BLaER1 treated with 17β-estradiol and CSF1 and Interleukin-3, amounts not matched to agents 10 nM and 100 nM (cell line): ENCODE results near the gene REG1A.

Experiments
- H3K27ac ChIP-seq, 11 experiments: shearing (Covaris generic); formaldehyde crosslinking; 2 replicates each; pipeline ENCODE4 v1.8.1; 2022
- H3K27me3 ChIP-seq, 11 experiments: shearing (Covaris generic); formaldehyde crosslinking; 2 replicates each; pipeline ENCODE4 v1.8.1; 2022
- H3K36me3 ChIP-seq, 11 experiments: shearing (Covaris generic); formaldehyde crosslinking; 2 replicates each; pipeline ENCODE4 v1.8.1; 2022
- H3K4me1 ChIP-seq, 10 experiments: shearing (Covaris generic); formaldehyde crosslinking; 2 replicates each; pipeline ENCODE4 v1.8.1; 2022
- H3K4me2 ChIP-seq, 11 experiments: shearing (Covaris generic); formaldehyde crosslinking; 2 replicates each; pipeline ENCODE4 v1.8.1; 2022
- H3K4me3 ChIP-seq, 10 experiments: shearing (Covaris generic); formaldehyde crosslinking; 2 replicates each; pipeline ENCODE4 v1.8.1; 2022
- H3K9ac ChIP-seq, 11 experiments: shearing (Covaris generic); formaldehyde crosslinking; 2 replicates each; pipeline ENCODE4 v1.8.1; 2022
- H3K9me3 ChIP-seq, 11 experiments: shearing (Covaris generic); formaldehyde crosslinking; replicated peaks in 1 of 11; 2 replicates each; pipeline ENCODE4 v1.8.1; 2022
- H4K20me1 ChIP-seq, 11 experiments: shearing (Covaris generic); formaldehyde crosslinking; 2 replicates each; pipeline ENCODE4 v1.8.1; 2022
- Cebpa-rat ChIP-seq, 11 experiments: shearing (Covaris generic); IDR thresholded peaks; 2 replicates each; pipeline ENCODE4 v1.8.1; 2022

Gene REG1A

DNA sequence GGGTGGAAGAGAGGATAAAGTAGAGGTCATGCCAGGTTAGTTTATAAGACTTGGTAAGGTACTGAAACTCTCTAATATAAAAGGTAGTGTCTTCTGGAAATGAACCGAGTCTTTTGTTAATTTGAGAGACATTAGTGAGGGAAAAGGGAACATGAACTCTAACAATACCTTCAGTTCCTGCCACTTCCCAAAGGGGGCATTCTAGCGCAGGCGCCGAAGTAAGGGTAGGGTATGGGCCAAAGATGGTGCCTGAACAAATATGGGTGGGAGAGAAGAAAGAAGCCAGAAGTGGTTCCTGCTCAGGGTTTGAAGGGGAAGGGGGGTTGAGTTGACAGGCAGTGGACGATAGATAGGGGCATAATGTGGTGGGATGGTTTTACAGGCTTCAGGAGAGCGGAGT, 22.4 kb upstream of the REG1A start:
- Histone ChIP-seq H3K27ac (no peak overlapping the region), H3K4me3 (no peak overlapping the region), H3K27me3 (no peaks in the 10 kb centered on the region), H3K4me1 (peaks cover 15 to 30% (median 22%) of the 10 kb centered on the region in 10 experiments), H4K20me1 (no peaks in the 10 kb centered on the region), H3K36me3 (no peaks in the 10 kb centered on the region), H3K9me3 (peaks cover 14 to 33% (median 16%) of the 10 kb centered on the region in 11 experiments; a peak in 21 of 22 replicates), H3K4me2 (no peak overlapping the region), H3K9ac (no peak overlapping the region)
- no peak for TF ChIP-seq Cebpa-rat (IDR thresholded peaks at IDR 0.05)

DNA sequence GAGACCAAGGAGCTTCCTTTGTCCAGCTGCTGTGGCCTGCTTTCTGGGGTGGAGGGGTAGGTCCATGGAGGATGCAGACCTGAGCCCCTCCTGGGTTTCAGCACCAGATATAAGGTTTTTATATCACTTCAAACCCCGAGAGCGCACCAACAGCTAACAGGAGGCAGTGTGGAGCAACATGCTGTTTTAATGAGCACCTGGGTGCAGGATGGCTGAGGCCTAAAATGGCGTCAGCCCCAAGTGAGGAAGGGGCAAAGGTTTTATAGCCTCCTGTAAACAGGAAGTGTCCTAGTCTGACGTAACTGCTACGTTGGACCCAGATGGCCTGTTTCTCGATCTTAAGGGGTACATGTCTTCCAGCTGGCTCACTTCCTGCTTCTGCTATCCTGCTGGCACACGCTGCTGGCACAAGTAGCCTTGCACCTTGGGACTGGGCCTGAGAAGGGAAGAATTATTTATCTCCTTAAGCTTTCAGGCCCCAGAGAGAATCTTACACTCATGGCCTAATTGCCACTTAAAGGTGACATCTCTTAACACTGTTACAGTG, 21.1 kb upstream of the REG1A start:
- H3K4me2 ChIP-seq, result peak overlapping the region; percentile 13 to 83 (median 58); a peak in 20 of 22 replicates
- H3K9ac ChIP-seq, result no peak overlapping the region
- no peak overlapping the region for H3K4me3 ChIP-seq
- peaks cover 15 to 30% (median 22%) of the 10 kb centered on the region in 10 experiments for H3K4me1 ChIP-seq
- peaks cover 14 to 32% (median 16%) of the 10 kb centered on the region in 11 experiments; a peak in 21 of 22 replicates for H3K9me3 ChIP-seq
- no peaks in the 10 kb centered on the region for H3K27me3 ChIP-seq
- peak overlapping the region in 5 of 11 experiments; percentile 26 to 51 (median 35); a peak in 9 of 22 replicates for H3K27ac ChIP-seq
- H3K36me3 ChIP-seq, result no peaks in the 10 kb centered on the region
- TF ChIP-seq Cebpa-rat (IDR thresholded peaks at IDR 0.05), result no peak
- no peaks in the 10 kb centered on the region for H4K20me1 ChIP-seq

DNA sequence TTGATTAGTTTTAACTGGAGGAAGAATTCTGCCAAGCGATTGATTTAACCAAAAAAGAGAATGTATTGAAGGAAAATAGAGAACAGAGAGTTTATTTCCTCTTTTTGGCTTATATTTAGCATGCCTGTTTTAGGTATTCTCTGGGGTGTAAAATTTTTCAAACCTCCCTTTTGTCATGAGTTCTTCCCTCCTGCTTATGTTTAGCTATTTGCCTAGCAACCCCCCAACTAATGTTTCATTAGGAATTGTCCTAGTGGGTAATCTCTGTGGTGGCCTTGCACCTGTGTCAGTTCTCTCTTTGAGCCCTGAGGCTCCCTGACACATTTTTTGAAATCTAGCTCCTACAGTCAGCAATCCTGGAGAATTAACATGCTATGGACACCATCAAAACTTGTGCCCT, 20.0 kb upstream of the REG1A start:
- TF ChIP-seq Cebpa-rat (IDR thresholded peaks at IDR 0.05), result no peak
- Histone ChIP-seq H3K27me3 (no peaks in the 10 kb centered on the region), H3K27ac (peak overlapping the region in 5 of 11 experiments; percentile 11 to 46 (median 35); a peak in 4 of 22 replicates), H3K4me3 (peak overlapping the region in 1 of 10 experiments; percentile 1; a peak in 1 of 20 replicates), H3K9me3 (peaks cover 14 to 32% (median 16%) of the 10 kb centered on the region in 11 experiments; a peak in 21 of 22 replicates), H3K4me2 (peak overlapping the region; percentile 11 to 83 (median 65); a peak in 21 of 22 replicates), H3K9ac (no peak overlapping the region), H4K20me1 (no peaks in the 10 kb centered on the region), H3K4me1 (peaks cover 15 to 30% (median 22%) of the 10 kb centered on the region in 10 experiments), H3K36me3 (no peaks in the 10 kb centered on the region)

DNA sequence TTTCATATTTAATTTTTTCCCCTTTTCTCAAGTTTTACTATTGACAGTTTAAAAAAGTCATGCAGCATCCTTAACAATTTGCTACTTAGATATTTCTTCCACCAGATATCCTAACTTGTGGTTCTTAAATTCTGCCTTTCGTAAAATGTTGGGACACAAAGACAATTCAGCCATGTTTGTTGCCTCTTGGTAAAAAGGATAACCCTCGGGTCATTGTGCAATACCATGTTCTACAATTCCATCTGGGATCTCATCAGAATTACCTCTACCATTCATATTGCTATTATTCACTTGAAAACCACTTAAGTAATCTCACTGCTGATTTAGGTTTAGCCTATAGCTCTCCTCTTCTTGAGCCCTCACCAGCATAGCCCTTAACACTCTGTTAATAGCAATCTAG, 19.3 kb upstream of the REG1A start:
- Histone ChIP-seq H3K27me3 (no peaks in the 10 kb centered on the region), H3K4me2 (peak overlapping the region in 6 of 11 experiments; percentile 58 to 83 (median 73); a peak in 9 of 22 replicates), H3K27ac (no peak overlapping the region), H3K9ac (no peak overlapping the region), H3K9me3 (peaks cover 14 to 32% (median 16%) of the 10 kb centered on the region in 11 experiments; a peak in 21 of 22 replicates), H3K36me3 (no peaks in the 10 kb centered on the region), H3K4me1 (peaks cover 15 to 30% (median 22%) of the 10 kb centered on the region in 10 experiments), H3K4me3 (peak overlapping the region in 1 of 10 experiments; percentile 1; a peak in 1 of 20 replicates), H4K20me1 (no peaks in the 10 kb centered on the region)
- no peak for TF ChIP-seq Cebpa-rat (IDR thresholded peaks at IDR 0.05)

DNA sequence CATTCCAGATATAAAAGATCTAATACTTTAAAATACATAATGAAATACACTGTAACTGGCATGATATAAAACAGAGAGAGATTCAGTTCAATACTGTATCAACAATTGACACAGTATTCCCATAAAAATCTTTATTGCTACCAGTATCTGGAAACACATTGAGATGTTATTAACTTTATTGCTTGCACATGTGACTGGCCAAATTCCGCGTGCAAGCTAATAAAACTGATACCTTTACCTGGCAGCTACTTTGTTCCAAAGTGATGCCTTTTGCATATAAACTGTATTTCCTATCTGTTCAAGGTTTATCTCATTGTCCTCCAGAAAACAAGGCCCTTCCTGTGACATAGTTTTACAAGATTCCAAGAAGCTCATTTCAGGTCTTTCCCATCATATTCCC, 17.1 kb upstream of the REG1A start:
- H4K20me1 ChIP-seq, result no peaks in the 10 kb centered on the region
- TF ChIP-seq Cebpa-rat (IDR thresholded peaks at IDR 0.05), result no peak
- no peak overlapping the region for H3K4me3 ChIP-seq
- H3K4me1 ChIP-seq, result peaks cover 15 to 30% (median 22%) of the 10 kb centered on the region in 10 experiments
- H3K36me3 ChIP-seq, result no peaks in the 10 kb centered on the region
- no peaks in the 10 kb centered on the region for H3K27me3 ChIP-seq
- H3K27ac ChIP-seq, result no peak overlapping the region
- H3K9me3 ChIP-seq, result peaks cover 12 to 24% (median 16%) of the 10 kb centered on the region in 11 experiments; a peak in 21 of 22 replicates
- no peak overlapping the region for H3K9ac ChIP-seq
- no peak overlapping the region for H3K4me2 ChIP-seq

DNA sequence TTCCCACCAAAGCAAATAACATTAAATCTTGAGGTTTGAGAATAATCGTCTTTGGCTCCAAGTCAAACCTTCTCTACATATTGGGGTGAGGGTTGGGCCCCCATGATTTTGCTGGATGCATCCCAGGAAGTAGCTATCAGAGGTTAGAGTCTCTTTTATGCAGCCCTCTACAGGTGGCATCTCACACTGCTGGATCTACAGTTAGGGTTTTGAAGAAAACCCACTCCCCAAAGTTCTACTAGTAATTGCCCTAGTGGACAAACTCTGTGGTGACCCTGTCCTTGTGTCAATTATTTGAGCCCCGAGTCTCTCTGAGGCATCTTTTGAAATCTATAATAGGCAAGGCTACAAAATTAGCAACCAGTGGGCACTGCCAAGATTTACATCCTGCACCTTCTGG, 15.0 kb upstream of the REG1A start:
- Histone ChIP-seq H3K4me2 (no peak overlapping the region), H3K36me3 (no peaks in the 10 kb centered on the region), H3K4me3 (no peak overlapping the region), H3K9me3 (peaks cover 7 to 16% (median 14%) of the 10 kb centered on the region in 11 experiments; a peak in 21 of 22 replicates), H3K27me3 (no peaks in the 10 kb centered on the region), H3K27ac (no peak overlapping the region), H3K9ac (no peak overlapping the region), H4K20me1 (no peaks in the 10 kb centered on the region), H3K4me1 (peaks cover 3 to 10% (median 7%) of the 10 kb centered on the region in 10 experiments; a peak in 19 of 20 replicates)
- TF ChIP-seq Cebpa-rat (IDR thresholded peaks at IDR 0.05), result no peak

DNA sequence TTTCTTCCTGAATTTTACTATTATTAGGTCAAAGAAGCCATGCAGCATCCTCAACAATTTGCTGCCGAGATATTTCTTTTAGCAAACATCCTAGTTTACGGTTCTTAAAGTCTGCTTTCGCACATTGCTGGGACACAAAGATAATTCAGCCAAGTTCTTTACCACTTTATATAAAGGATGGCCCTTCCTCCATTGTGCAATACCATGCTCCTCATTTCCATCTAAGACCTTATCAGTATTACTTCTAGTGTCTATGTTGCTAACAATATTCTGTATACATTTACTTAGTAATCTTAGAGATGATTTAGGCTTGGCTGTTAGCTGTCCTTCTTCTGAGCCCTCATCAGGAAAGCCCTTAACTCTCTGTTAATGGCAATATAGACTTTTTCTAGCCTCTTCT, 8.0 kb upstream of the REG1A start:
- H3K4me1 ChIP-seq, result no peaks in the 10 kb centered on the region
- no peak overlapping the region for H3K9ac ChIP-seq
- H4K20me1 ChIP-seq, result no peaks in the 10 kb centered on the region
- no peaks in the 10 kb centered on the region for H3K27me3 ChIP-seq
- TF ChIP-seq Cebpa-rat (IDR thresholded peaks at IDR 0.05), result no peak
- H3K4me2 ChIP-seq, result no peak overlapping the region
- no peak overlapping the region for H3K4me3 ChIP-seq
- no peaks in the 10 kb centered on the region for H3K36me3 ChIP-seq
- H3K27ac ChIP-seq, result no peak overlapping the region
- H3K9me3 ChIP-seq, result no peaks in the 10 kb centered on the region

DNA sequence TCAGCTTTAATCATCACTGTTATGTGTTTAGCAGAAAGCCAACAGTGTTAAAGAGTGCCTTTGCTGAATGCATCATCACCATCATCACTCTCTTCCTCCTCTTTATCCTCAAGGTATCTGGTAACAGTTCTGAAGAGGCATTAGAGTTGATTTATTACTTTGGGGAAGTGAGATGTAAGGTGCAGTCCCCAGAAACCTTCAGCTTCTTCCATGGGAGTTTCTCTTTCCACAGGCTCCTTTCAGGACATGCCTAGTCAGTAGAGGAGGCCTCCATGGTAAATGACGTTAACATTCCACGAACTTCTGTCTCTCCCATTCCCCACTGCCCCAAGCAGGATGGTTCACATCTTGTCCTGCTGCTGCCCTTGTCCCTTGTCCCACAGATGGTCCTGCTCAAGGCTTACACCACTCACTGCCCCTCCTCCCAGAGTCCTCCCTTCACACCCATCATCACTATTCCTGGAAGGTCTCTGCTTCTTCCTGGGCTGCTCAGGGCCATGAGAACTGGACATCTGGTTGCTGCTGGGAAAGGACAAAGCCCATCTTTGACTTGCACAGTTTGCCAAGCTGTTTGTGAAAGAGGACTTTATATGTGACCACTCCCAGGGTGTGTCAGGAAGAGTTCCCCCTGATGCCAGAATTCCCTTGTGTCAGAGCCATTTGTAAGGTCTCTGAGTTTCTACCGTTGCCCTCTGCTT, 5.3 kb upstream of the REG1A start:
- no peak overlapping the region for H3K4me3 ChIP-seq
- no peaks in the 10 kb centered on the region for H3K27me3 ChIP-seq

DNA sequence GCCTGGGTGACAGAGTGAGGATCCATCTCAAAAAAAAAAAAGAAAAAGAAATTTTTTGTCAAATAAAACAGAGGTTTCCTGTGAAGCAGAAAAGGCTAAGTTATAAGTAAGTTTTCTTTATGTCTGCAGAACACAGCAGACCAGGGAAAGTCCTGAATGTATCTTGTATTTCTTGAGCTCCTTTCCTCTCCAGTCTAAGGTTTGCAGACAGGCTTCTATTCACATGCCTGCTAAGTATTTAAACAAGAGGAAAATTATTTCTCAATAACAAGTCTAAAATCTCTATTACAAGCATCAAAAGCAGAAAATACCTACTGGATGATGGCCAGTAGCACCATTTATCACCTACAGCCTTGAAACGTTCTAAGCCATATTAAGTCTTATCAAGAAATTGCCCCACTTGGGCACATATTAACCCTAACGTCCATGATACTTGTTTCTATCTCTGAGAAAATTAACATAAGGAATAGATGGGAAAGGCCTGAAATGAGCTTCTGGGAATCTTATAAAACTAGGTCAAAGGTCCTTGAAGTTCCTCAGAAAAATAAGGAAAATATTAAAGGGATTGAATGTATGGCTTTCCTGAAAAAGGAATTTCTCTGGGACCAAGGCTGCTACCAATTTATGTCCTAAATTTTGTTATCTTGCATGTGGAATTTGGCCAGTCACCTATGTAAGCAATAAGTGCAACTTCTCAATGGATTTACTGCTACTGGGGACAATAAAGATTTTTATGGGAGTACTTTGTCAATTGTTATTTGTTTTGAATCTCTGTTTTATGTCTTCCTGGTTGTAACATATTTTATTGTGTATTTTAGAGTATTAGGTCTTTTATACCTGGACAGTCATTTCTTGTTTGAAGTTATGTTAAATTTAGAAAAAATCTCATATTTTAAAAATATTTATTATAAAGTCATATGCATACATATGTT, 3.0 kb upstream of the REG1A start:
- H3K4me3 ChIP-seq, result no peak overlapping the region
- H3K9ac ChIP-seq, result no peak overlapping the region
- TF ChIP-seq Cebpa-rat (IDR thresholded peaks at IDR 0.05), result no peak
- H3K4me2 ChIP-seq, result no peak overlapping the region
- no peaks in the 10 kb centered on the region for H3K36me3 ChIP-seq
- no peaks in the 10 kb centered on the region for H3K27me3 ChIP-seq
- H4K20me1 ChIP-seq, result no peaks in the 10 kb centered on the region
- no peak overlapping the region for H3K27ac ChIP-seq
- H3K4me1 ChIP-seq, result no peaks in the 10 kb centered on the region
- H3K9me3 ChIP-seq, result no peaks in the 10 kb centered on the region

More for the DNA sequence above, 5.3 kb upstream of the REG1A start:
- Histone ChIP-seq H3K4me1 (no peaks in the 10 kb centered on the region), H3K27ac (no peak overlapping the region), H4K20me1 (no peaks in the 10 kb centered on the region), H3K9ac (no peak overlapping the region), H3K36me3 (no peaks in the 10 kb centered on the region), H3K4me2 (no peak overlapping the region), H3K9me3 (no peaks in the 10 kb centered on the region)
- TF ChIP-seq Cebpa-rat (IDR thresholded peaks at IDR 0.05), result no peak
